Neutrophil (primary cell): ENCODE data around the gene TIRAP.

ENCODE experiments used
- H3K27ac ChIP-seq: fragments of 200-600 bp; sonication (generic); 2 replicates; pipeline ENCODE4 v1.5.1; 2016; ENCODE audit warnings: mild to moderate bottlenecking, moderate library complexity
- H3K27me3 ChIP-seq: fragments of 200-600 bp; sonication (generic); 2 replicates; pipeline ENCODE4 v1.6.0; 2016; ENCODE audit warnings: mild to moderate bottlenecking
- H3K36me3 ChIP-seq: fragments of 200-600 bp; sonication (generic); 2 replicates; pipeline ENCODE4 v1.5.1; 2017
- H3K4me1 ChIP-seq, 2 experiments: fragments of 200-600 bp in 1 of 2; sonication (generic) in 1 of 2; 1 replicate in 1 of 2; 2 replicates in 1 of 2; pipeline versions ENCODE4 v1.5.1 to v1.6.1; 2013 to 2016; ENCODE audit warnings: low read depth in 1 of 2, low read length in 1 of 2, mild to moderate bottlenecking in 1 of 2, moderate library complexity in 1 of 2; ENCODE audit not compliant: control insufficient read depth in 1 of 2, insufficient read depth in 1 of 2
- H3K4me3 ChIP-seq, 2 experiments: fragments of 200-600 bp in 1 of 2; sonication (generic) in 1 of 2; 1 replicate in 1 of 2; 2 replicates in 1 of 2; pipeline ENCODE4 v1.5.1; 2013 to 2016; ENCODE audit warnings: low read depth in 1 of 2, low read length in 1 of 2, mild to moderate bottlenecking in 1 of 2, moderate library complexity in 1 of 2
- H3K9me3 ChIP-seq: fragments of 200-600 bp; sonication (generic); 2 replicates; pipeline ENCODE4 v1.5.1; 2016
- CTCF ChIP-seq: fragments of 200-600 bp; sonication (generic); IDR thresholded peaks from 2 replicates; pipeline ENCODE4 v1.5.1; 2016; ENCODE audit warnings: antibody characterized with exemption

TIRAP gene

GRCh38 chr11:126310200-126310991 is 27.5 kb downstream of the TIRAP start:
- H3K27me3 ChIP-seq: no peaks in the 10 kb centered on the region
- peaks cover 48 to 49% of the 10 kb centered on the region in 2 experiments for H3K4me1 ChIP-seq
- H3K4me3 ChIP-seq: peak overlapping the region; percentile 19 to 56
- peak; percentile 84 for TF ChIP-seq CTCF
- H3K27ac ChIP-seq: peak overlapping the region; percentile 91
- no peaks in the 10 kb centered on the region for H3K36me3 ChIP-seq
- no peaks in the 10 kb centered on the region for H3K9me3 ChIP-seq

- TF ChIP-seq CTCF: no peak
- H3K27ac ChIP-seq: peak overlapping the region; percentile 91
These were observed 28.1 kb downstream of the TIRAP start for GRCh38 chr11:126310992-126311310.

DNA sequence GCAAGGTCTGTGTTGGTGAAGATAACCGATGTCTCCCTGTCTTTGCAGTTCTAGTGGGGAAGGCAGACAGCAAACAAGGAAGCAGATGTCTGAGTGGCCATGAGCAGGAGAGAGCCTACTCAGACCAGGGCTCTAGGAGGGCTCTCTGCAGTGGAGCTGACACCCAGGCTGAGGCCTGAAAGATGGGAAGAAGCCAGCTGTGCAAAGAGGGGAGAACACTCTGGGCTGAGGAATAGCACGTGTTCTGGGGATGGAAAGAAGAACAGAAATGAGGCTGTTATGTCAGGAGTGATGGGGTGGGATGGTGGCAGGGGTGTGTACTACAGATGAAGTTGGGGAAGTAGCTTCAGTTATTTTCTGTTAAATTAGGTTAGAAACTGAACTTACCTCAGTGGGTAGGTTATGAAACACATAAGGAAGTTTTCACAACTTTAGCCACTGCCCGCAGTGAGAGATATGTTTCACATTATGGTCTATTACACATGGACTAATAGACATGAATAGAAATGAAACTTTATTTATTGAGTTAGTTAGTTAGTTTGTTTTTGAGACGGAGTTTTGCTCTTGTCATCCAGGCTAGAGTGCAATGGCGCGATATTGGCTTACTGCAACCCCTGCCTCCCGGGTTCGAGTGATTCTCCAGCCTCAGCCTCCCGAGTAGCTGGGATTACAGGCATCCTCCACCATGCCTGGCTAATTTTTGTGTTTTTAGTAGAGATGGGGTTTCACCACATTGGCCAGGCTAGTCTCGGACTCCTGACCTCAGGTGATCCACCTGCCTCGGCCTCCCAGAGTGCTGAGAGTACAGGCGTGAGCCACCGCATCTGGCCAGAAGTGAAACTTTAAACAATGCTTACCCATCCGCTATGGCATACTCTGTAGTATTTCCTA is 28.8 kb downstream of the TIRAP start:
- peak; percentile 74 for TF ChIP-seq CTCF
- Histone ChIP-seq H3K9me3 (no peaks in the 10 kb centered on the region), H3K4me3 (peak overlapping the region; percentile 39 to 56), H3K27me3 (no peaks in the 10 kb centered on the region), H3K27ac (peak overlapping the region; percentile 91), H3K36me3 (no peaks in the 10 kb centered on the region), H3K4me1 (peaks cover 60 to 61% of the 10 kb centered on the region in 2 experiments)

More at GRCh38 chr11:126310992-126311310, 28.1 kb downstream of the TIRAP start:
- Histone ChIP-seq H3K4me3 (peak overlapping the region; percentile 19 to 56), H3K27me3 (no peaks in the 10 kb centered on the region), H3K9me3 (no peaks in the 10 kb centered on the region), H3K36me3 (no peaks in the 10 kb centered on the region), H3K4me1 (peaks cover 53 to 54% of the 10 kb centered on the region in 2 experiments)

- no peaks in the 10 kb centered on the region for H3K36me3 ChIP-seq
- no peaks in the 10 kb centered on the region for H3K27me3 ChIP-seq
- H3K27ac ChIP-seq: peak overlapping the region; percentile 91
- no peaks in the 10 kb centered on the region for H3K9me3 ChIP-seq
- peaks cover 72 to 75% of the 10 kb centered on the region in 2 experiments for H3K4me1 ChIP-seq
- no peak for TF ChIP-seq CTCF
- H3K4me3 ChIP-seq: no peak overlapping the region
These were observed 30.1 kb downstream of the TIRAP start for GRCh38 chr11:126312961-126313360.

DNA sequence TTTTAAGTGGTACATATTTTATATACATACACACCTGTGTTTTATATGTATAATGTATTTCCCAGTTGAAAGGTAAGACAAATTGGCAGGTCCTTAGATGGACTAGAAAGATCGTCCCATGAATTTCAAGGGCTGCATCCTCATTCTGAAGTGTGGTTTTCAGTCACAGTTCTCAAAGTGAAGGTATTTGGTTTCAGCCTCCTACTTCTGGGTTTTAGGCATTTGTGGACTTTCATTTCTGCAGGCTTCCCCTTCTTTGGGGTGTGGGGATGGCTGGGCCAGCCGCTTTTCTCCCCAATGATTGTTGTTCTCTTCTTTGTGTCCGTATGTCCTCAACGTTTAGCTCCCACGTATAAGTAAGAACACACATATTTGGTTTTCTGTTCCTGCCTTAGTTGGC is 30.9 kb downstream of the TIRAP start:
- no peak overlapping the region for H3K4me3 ChIP-seq
- no peaks in the 10 kb centered on the region for H3K27me3 ChIP-seq
- no peaks in the 10 kb centered on the region for H3K9me3 ChIP-seq
- H3K27ac ChIP-seq: peak overlapping the region; percentile 91
- no peaks in the 10 kb centered on the region for H3K36me3 ChIP-seq
- H3K4me1 ChIP-seq: peaks cover 80 to 83% of the 10 kb centered on the region in 2 experiments
- no peak for TF ChIP-seq CTCF
